Stimulated activated CD8-positive, alpha-beta memory T cell treated with anti-CD3 and anti-CD28 coated beads, Interleukin-4, amount 100 ng/mL, for 4 hours (primary cell): ENCODE data around the gene POPDC3.

ENCODE experiments used
- DNase-seq, 2 donors: peaks; one replicate each; pipeline ENCODE4 v3.0.0-alpha.2; 2020; ENCODE audit warnings: low read depth in 2 of 2, low spot score in 1 of 2

Gene POPDC3

DNA sequence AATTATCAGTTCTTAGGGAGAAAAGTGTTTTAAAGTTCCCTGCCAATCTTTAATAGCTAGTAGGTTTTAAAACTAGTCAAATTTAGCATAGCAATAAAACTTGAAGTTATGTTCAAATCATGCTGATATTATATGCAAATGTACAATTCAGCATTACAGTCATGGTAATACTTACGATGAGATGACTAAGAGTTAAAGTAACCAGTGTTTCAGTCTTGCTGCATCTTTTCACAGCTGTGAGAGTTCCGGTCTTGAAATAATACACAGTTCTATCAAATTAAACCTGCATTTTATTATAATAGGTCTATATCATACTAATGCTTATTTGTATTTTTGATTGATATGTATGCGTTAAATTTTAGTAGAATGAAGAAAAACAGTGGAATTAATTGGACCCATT is 26.1 kb downstream of the POPDC3 start:
- no peak for DNase-seq

DNA sequence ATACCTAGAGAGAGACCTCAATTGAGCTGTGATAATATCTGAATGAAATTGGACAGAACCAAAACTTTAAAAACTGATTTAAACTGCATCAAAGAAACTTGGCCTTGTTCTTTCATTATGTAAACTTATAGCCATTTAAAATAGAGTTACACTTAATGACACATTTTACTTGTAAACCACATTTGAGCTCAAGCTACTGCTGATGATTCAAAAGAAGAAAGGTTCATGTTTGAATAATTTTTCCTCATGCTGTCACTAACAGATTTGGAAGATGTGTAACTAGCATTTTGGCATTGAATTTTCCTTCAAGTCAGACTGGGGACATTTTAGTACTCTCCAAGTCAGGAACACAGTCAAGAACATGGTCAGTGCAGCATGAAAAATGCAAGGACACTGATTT is 26.9 kb downstream of the POPDC3 start:
- DNase-seq: no peak

DNA sequence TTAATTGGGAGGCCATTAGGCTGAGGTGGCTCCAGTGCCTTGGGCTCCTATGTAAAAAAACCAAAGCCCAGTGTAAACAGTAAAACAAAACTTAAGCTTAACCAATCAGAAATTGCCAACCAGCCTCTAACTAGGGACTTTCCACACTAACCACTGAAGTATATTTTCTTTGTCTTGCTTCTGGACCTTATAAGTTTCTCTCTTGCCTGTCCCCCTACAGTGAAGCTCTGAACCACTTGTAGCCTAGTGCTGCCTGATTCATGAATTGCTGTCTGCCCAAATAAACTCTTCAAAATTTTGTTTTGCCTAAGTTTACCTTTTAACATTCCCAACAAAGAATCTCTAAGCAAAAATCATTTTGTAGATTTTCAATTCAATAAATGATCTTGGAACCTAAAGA is 28.2 kb downstream of the POPDC3 start:
- DNase-seq: no peak

DNA sequence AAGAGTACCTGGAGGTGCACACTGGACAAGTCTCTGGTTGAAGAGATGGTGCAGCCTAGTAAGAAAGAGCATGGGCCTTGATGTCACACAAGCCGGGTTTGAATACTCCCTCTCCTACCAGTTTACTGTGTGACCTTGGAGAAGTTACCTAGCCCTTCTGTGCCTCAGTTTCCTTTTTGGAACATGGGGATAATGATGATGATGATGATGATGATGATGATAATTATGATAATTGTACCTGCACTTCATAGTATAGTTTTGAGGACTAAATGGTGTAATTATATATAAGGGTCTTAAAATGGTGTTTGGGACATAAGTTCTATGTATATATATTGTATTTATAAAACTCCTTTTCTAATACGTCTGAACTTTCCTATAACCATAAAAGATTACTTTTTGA is 41.7 kb downstream of the POPDC3 start:
- DNase-seq: no peak

DNA sequence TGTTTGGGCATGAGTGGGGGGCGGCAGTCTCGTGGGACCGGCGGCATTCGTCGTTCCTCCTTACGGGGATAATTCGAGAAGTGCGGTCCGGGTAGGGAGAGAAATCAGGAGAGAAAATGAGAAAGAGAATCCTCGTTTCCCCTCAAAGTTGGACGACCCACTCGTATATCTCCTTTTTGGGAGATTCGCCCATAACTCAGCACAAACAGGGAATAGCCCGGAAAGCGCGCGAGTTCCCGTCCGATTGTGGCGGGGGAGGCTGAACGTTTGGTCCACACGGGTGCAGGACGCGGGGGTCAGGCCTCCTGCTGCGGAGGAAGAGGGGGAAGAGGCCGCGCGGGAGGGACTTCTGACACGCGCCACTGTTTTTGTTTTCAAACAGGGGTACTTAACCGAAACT is 42.4 kb downstream of the POPDC3 start:
- no peak for DNase-seq

DNA sequence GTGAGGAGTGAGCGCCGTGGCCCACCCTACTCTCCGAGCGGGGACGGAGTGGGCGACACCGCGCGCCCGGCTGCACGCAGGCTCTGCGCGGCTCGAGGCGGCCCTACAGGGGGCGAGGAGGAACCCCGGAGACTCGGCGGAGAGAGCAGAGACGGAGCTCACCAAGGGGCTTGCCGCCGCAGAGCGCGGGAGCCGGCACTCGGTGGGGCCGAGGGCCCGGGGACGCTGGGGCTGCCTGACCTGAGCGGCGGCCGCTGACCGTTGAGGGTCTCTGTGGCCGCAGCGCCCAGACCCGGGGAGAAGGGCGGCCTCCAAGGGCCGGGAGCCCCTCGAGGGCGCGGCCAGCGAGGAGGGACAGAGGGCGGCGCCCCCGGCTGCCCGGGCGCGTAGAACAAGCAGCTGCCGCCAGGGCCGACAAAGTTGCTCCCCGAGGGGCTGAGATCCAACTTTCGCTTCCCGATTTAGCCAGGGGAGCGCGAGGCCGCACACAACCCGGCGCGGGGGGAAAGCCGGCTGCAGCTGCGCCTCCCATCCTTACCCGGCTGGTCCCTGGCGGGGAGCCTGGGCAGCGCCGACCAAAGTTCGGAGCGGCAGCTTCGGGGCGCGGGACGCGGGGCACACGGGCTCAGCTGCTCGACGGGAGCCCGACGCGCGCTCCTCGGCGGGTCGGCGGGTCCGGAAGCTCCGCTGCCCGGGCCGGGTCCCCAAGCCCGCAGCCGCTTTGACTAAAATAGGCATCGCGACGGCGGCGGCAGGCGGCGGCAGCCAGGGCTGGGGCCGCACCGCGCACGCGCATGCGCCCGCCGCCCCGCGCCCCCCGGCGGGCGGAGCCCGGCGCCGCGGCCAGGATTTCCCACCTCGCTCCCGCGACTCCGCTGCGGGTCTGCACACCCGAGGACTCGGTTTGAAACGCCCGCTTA is 43.1 kb downstream of the POPDC3 start:
- no peak for DNase-seq

DNA sequence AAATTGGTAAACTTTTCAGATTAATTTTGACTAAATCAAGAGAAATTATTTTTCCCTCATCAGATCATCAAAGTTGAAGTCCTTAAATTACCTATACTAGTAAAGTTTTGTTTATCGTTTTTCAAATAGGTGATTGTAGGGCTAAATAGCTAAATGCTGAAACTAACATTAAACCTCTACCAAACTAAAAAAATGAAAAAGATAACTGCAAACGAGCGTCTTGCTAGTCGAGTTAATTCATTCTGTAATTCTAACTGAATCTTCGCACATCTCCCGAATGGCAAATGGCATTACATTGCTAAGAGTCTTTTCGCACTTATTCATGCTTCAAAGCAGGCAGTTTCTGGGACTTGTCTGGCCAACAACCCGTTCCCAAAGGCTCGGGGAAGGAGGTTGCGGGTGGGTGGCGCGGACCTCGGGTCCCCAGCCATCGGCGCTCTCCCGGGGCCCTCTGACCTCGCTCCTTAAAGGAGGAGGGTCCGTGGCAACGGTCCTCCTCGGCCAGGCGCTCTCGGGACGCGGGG is 43.8 kb downstream of the POPDC3 start:
- no peak for DNase-seq

DNA sequence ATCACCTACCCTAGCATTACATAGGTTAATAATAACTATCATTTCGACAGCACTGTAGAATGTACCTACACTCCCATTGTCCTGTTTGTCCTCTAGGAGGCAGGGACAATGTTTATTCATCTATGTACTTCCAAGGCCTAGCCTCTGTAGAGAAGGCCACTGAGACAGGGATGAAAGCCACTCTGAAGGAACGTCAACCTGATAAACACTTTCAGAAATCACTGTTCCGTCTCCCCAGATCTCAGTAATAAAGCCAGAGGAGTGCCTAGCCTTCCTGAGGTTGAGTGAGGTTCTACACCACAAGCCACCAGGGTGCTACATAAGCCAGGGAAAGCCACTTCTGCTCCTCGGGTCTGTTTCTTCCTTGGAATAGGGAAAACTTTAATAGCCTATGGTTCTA is 44.8 kb downstream of the POPDC3 start:
- DNase-seq: no peak

DNA sequence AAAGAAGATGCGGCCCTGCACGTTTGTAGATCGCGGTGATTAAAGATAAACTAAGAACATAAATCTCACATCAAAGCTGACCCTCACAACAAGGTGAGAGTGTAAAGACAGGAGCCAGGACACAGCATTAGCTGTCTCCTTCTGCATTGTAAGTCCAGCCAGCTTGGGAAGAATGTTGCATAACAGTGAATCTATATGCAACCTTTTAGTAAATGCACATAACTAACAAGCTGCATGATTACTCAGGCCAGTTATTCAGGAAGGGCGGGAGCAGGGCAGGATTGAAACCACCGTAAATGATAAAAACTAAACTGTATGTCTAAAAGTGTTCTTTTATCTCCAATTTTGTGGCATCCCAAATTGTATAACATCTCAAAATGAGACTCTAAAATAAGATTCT is 57.1 kb downstream of the POPDC3 start:
- no peak for DNase-seq

DNA sequence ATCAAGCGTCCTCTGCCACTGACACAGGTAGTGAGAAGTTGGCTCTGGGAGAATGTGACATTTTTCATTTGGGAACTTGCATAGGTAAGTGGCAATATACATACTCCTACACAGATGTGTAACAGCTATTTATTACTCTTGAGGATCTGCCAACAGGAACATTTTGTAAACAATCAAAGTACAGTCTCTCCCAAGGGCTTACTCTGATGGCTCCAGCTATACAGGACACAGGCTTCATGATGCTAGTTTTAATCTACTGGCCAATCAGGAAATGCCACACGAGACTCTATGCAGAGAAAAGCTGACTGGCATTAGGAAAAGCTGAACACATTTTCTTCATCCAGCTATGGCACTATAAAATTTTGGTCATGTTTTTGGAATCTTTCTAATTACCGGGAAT is 57.8 kb downstream of the POPDC3 start:
- DNase-seq: no peak

DNA sequence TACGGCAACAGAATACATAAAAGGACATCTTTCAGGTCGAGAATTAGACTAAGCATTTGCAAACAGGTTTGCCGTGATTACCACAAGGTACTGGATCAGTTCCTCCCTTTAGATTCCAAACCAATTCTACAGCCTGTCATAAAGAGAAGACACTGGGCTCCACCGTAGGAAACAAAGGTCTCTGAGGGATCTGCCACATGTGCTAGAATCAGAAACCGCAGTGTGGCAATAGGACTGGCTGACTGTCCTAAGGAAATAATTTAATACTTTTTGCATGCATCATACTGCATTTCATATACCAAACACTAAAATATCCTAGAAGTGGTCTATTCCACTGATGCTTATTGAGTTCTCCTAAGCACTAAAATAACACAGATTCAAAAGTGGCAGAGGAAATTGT is 59.2 kb downstream of the POPDC3 start:
- no peak for DNase-seq

DNA sequence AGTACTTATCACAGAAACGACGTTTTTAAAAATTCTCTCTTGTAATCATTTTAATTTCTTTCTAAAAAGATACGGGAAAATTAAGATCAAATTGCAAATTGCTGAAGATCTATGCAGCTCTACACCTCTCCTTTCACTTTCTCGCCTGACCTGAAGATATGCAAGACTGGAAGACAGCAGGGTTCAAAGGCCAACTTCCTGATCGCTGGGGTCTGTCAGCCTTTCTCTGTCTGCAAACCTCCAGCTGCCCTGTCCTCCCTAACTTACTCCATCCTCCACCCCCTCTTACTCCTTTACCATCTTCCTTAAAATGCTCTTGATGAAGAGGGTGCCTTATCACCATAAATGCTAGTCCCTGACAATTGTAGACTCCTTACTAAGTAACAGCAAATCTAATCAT is 63.7 kb downstream of the POPDC3 start:
- no peak for DNase-seq

DNA sequence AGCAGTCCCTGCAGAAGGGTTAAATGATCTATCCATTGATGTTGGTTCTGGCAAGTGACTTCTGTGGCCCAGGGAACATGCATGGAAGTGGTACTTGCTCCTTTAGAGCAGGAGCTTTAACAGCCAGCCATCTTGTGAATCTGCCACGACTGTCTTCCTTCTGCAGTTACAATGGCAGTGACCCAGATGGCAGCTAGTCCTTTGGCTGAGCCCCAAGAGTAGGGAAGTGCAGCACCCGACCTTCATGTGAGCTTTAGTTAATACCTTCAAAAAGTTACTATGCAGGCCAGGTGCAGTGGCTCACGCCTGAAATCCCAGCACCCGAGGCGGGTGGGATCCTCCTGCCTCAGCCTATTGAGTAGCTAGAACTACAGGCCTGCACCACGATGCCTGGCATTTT is 66.4 kb downstream of the POPDC3 start:
- no peak for DNase-seq

DNA sequence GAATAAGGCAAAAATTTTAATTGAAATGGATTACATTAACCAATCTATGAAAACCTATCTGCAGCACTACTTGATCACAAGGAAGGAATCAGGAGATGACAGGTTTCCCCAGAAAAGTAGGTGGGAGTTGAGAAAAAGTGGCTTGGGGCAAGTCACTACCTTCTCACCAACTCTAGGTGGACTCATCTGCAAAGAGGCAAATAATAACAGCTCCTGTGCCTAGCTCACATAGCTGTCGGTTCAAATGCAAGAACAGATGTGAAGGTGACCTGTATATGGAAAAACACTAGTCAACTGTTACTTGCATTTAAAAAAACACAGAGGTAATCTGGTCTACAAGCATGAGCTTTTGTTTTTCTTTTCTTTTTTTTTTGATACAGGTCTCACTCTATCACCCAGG is 67.2 kb downstream of the POPDC3 start:
- DNase-seq: no peak

DNA sequence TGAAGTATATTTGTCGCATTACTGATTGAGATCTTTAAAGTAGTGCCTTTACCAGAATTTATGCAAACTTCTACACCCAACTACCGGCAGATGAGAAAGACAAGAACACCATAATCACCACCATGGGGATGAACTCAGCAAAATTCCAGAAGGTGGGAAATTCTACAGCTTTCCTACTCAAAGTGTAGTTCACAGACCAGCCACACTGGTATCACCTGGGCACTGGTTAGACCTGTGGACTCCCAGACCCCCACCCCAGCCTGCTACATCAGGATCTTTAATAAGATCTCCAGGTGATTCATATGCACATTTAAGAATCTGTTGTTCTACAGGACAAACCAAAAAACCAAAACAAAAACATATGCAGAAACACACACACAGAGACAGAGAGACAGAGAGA is 67.9 kb downstream of the POPDC3 start:
- no peak for DNase-seq

DNA sequence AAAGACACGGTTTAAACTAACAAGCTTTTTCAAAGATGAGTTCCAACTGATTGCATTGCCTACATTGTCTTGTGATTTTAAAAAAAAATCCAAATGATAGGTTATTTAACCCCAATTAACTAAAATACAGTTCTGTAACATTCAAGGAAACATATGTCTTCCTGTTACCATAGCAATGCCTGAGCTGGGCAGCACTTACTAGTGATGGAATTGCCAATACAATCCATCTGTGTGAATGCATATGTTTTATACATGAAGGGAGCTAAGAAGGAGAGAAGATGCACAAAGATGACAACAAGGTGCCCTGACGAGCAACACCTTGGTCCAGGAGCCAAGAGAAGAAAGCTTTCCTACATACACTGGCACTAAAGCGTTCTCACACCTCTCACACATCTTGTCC is 68.7 kb downstream of the POPDC3 start:
- no peak for DNase-seq

DNA sequence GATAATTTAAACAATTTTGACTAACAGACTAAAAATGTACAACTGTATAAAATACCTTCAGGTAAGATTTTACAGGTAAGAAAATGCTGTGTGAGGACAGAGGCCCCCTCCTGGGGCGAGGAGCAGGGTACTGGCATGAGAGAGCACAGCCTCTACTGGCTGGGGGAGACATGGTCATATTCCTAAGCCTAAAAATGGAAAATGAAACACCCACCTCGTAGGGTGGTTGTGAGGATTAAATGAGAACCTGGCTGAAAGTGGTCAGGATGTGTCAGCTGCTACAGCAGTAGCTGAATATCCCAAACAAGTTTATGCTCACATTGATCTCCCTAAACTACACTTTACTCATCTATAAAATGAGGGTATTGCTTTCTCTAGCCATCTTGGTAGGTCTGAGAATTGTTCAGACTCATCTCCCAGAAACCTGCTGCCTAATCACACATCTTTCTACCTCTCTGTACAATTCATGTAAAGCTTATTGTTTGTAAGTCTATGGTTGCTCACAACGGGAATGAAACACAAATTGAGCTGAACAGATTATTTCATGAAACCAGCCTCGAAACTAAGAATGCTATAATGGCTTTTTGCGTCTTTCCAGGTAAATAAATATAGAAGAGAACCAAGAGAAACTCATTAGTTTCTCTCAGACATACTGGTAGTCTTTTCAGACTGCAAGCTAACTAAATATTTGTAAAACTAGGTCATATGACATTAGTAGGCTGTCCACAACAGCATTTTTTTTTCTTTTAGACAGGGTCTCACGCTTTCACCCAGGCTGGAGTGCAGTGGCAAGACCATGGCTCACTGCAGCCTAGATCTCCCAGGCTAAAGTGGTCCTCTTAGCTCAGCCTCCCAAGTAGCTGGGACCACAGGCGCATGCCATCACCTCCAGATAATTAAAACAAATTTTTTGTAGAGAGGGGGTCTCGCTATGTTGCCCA is 69.6 kb downstream of the POPDC3 start:
- no peak for DNase-seq

DNA sequence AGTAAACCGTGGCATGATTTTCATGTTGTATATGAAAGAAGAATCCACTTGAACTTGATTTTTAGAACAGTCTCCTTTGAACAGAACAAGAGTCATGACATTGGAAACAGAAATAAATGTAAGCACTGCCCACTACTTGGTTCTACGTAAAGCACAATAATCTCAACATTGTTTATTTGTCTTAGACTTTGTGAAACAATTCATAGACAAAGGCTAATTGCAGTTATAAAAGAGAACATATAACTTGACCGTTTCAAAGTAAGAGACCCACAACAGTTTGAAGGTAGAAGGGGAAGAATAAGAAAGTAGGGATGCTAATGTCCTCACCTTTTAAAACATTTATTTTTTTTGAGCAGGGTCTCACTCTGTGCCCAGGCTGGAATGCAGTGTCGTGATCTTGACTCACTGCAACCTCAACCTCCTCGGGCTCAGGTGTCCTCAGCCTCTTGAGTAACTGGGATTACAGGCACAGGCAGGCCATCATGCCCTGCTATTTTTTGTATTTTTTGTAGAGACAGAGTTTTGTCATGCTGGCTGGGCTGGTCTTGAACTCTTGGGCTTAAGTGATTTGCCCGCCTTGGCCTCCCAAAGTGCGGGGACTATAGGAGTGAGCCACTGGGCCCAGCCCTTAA is 71.1 kb downstream of the POPDC3 start:
- no peak for DNase-seq
